ENCODE results near the gene PTGES.

PTGES gene

DNA sequence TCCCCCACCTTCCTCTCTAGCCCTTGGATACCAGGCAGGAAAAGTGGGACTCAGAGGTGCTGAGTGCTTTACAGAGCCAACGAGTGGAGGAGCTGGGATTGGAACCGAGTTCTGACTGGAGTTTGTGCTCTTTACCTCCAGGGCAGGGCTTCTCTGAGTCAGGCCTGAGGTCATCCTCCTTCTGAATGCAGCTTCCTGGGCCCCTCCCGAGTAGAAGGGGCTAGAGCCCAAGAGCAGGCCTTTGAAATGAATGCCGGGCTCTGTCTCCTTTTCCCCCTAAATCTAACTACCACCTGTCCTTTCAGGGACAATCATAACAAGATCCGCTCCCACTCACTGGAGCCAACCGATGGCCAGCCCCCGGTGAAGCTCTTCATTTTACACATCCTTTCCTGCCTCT lies 12.7 kb downstream of the PTGES start:
- TF ChIP-seq, protein P1, sequence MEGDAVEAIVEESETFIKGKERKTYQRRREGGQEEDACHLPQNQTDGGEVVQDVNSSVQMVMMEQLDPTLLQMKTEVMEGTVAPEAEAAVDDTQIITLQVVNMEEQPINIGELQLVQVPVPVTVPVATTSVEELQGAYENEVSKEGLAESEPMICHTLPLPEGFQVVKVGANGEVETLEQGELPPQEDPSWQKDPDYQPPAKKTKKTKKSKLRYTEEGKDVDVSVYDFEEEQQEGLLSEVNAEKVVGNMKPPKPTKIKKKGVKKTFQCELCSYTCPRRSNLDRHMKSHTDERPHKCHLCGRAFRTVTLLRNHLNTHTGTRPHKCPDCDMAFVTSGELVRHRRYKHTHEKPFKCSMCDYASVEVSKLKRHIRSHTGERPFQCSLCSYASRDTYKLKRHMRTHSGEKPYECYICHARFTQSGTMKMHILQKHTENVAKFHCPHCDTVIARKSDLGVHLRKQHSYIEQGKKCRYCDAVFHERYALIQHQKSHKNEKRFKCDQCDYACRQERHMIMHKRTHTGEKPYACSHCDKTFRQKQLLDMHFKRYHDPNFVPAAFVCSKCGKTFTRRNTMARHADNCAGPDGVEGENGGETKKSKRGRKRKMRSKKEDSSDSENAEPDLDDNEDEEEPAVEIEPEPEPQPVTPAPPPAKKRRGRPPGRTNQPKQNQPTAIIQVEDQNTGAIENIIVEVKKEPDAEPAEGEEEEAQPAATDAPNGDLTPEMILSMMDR (IDR thresholded peaks at IDR 0.05), result no peak
- DNase-seq (ENCODE audit: low spot score), result no peak
- H3K27ac ChIP-seq, result no peak overlapping the region
- H3K4me3 ChIP-seq, result no peak overlapping the region

DNA sequence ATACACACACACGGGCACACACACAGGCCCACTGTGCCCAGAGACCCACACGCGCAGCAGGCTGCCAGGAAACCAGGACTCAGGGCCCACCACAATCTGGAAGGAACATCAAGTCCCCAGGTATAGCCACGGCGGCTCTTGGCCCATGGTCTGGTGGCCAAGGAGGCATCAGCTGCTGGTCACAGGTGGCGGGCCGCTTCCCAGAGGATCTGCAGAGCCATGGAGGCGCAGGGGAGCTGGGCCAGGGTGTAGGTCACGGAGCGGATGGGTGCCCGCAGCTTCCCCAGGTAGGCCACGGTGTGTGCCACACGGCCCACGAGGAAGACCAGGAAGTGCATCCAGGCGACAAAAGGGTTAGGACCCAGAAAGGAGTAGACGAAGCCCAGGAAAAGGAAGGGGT lies 13.4 kb downstream of the PTGES start:
- DNase-seq (ENCODE audit: low spot score), result no peak
- H3K27ac ChIP-seq, result no peak overlapping the region
- TF ChIP-seq, protein P1 (IDR thresholded peaks at IDR 0.05), result no peak
- H3K4me3 ChIP-seq, result no peak overlapping the region

DNA sequence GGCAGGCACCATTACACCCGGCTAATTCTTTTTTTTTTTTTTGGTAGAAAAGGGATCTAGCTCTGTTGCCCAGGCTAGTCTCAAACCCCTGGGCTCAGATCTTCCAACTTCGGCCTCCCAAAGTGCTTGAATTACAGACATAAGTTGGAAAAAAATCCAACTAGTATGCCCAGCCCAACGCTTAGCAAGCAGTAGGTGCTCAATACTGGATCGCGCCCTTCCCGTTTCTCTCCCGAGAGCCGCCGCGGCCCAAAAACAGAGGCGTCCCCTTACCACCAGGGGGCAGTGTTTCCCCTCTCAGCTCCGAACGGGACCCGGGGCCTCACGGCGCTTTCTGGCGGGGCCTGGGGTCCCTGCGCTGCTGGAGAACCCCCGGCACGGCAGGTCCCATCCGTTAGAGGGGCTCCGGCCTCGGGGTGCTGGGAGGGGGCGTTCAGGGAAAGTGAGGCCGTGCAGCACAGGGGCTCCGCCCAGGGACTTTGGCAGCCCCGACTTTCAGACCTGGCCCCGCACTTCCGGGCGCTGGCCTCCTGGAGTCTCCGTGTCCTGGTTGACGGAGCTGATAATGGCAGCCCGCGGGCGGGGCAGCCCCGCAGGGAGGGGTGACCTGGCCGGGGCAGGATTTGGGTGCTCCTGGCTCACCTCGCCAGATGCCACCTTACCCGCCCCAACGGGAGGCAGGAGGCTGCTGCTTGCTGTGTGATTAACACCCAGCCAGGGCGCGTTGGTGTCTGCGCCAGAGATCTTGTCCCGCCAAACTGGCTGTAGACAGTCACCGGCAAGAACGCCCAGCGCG lies 15.2 kb downstream of the PTGES start:
- TF ChIP-seq, protein P1 (IDR thresholded peaks at IDR 0.05), result peak; percentile 97
- DNase-seq (ENCODE audit: low spot score), result peak; percentile 86
- Histone ChIP-seq H3K4me3 (peak overlapping the region; percentile 72), H3K27ac (peak overlapping the region in 1 of 2 donors; percentile 77)

DNA sequence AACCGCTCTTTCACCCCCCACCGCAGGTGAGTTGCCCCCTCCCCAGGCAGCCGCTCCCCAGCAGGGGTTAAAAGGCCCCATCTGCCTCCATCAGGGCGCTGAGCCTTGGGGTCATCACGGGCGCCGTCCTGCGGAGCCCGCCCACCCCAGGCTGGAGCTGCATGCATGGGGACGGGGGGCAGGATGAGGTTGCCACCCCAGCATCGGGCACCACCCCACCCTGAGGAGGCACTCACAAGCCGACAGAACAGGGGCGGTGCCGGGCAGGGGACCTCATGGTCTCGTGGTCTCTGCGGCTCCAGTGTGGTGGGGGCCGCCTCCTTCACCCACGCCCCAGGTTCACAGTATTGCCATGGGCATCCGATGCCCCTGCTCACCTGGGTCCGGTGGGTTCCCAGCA lies 16.5 kb downstream of the PTGES start:
- TF ChIP-seq, protein P1 (IDR thresholded peaks at IDR 0.05), result no peak
- DNase-seq (ENCODE audit: low spot score), result no peak
- Histone ChIP-seq H3K27ac (no peak overlapping the region), H3K4me3 (no peak overlapping the region)

DNA sequence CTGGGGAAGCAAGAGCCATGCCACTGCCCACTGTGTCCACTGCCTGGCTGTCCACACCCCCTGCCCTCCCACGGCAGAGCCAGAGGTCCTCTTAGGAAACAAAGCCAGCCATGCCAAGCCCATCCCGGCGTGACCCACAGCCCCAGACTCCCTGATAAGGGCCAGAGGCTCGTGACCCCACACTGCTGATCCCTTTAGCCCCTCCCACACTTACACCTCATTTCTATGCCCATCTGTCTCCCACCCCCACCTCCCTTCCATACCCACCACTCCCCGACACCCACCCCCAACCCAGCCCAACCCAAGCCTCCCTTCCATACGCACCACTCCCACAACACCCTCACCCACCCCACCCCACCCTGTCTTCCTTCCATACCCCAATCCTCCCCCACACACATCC lies 17.3 kb downstream of the PTGES start:
- TF ChIP-seq, protein P1 (IDR thresholded peaks at IDR 0.05), result no peak
- DNase-seq (ENCODE audit: low spot score), result no peak
- no peak overlapping the region for H3K27ac ChIP-seq
- no peak overlapping the region for H3K4me3 ChIP-seq

DNA sequence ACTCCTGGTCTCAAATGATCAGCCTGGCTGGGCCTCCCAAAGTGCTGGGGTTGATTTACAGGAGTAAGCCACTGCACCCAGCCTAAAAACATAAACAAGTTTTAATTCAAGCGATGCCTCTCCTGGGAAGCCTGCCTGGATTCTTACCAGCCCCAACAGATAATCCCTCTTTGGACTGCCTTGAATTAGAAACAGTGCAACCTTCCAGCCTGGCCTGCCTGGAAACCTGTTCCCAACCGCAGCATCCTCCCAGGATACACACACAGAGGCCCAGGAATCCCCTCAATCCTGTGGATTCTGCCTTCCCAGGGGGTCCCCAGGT lies 19.2 kb downstream of the PTGES start:
- no peak for DNase-seq (ENCODE audit: low spot score)
- H3K4me3 ChIP-seq, result no peak overlapping the region
- TF ChIP-seq, protein P1 (IDR thresholded peaks at IDR 0.05), result no peak
- no peak overlapping the region for H3K27ac ChIP-seq

DNA sequence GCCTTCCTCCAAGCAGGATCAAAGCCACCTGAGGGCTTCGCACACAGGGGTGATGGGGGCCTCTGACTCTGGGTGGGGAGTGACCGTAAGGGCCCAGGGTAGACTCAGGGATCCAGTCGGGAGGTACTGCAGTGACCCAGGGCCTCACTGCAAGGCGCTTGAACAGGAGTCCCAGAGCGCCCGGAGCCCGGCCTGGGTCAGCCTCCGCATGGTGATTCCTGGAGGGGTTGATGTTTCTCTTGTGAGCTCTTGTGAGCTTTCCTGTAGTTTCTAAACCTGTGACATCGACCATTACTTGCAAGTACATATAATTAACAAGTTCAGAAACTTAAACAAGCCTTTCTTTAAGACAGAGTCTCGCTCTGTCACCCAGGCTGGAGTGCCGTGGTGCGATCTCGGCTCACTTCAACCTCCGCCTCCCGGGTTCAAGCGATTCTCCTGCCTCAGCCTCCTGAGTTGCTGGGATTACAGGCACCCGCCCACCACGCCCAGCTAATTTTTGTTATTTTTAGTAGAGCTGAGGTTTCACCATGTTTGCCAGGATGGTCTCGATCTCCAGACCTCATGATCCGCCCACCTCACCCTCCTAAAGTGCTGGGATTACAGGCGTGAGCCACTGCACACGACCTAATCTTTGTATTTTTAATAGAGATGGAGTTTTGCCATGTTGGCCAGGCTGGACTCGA lies 19.8 kb downstream of the PTGES start:
- TF ChIP-seq, protein P1 (IDR thresholded peaks at IDR 0.05), result no peak
- DNase-seq (ENCODE audit: low spot score), result no peak
- Histone ChIP-seq H3K27ac (no peak overlapping the region), H3K4me3 (no peak overlapping the region)

Data from coronary artery (tissue), 2 donors.